Stimulated activated CD4-positive, alpha-beta T cell treated with anti-CD3 and anti-CD28 coated beads, Interleukin-4, amount 100 ng/mL, for 24 hours (primary cell): ENCODE results near the gene TTN.

Experiments
- DNase-seq: peaks from one replicate; pipeline ENCODE4 v3.0.0-alpha.2; 2020

TTN gene

DNA sequence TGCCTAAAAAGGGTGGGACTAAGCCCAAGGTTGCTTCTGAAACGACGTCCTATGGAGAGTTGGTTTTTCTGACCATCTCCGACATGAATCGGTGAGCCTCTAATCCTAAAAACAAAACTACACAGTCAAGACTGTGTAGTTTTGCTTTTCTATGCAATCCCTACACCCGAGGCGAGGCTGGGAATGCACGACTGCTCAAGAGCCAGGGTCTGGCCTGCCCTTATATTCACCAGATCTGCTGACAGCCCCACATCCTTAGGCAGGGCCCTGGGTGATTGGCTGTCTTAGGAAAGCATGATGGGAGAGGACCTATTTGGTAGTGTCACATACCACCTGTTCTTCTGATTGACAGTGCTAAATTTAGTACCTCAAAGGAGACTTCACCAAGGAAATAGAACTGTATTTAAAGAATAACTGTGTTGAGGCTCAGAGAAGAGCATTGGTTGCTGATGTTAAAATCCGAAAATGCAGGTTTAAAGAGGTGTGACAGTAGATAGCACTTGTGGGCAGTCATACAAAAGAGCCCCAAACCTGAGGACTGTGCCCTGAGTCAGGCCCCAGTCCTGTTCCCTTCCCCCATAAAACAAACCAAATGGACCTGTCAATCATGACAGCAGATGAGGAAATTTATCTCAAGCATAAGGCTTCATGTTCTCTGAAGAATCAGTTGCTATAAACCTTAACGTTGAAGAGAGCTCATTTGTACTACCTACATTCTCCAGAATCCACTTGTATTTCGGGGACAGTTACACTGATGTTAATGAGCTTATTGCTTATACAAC is at the start of gene TTN:
Gene TTN (minus strand): TSS at position 197 of the 782 bp plus-strand sequence. CDS start 2,781 bp downstream, outside the sequence.
- no peak for DNase-seq

- no peak for DNase-seq
Measured at GRCh38 chr2:178855151-178855550, 47.9 kb upstream of the TTN start.

GRCh38 chr2:178848335-178848734 is 41.1 kb upstream of the TTN start:
- no peak for DNase-seq

- DNase-seq, result no peak
Measured at GRCh38 chr2:178846458-178846802, 39.2 kb upstream of the TTN start.

- DNase-seq, result no peak
Measured at GRCh38 chr2:178845566-178846457, 38.6 kb upstream of the TTN start.

- DNase-seq, result no peak
Measured at GRCh38 chr2:178844701-178845100, 37.5 kb upstream of the TTN start.

DNA sequence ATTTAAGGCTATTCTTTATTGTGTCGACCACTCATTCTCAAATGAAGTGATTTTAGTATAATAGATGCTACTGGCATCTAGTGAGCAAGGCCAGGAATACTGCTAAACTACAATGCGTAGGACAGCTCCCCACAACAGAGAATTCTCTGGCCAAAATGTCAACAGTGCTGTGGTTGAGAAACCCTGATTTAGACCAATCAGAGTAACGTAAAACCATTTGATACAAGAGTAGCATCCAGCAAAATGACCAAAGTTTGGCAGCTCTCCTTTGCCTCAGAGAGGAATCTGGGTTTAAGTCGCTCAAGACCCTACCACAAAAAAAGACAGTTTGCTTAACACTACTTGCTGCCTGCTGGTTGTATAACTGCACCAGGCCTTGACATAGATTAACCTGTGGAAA is 37.0 kb upstream of the TTN start:
- DNase-seq, result no peak

DNA sequence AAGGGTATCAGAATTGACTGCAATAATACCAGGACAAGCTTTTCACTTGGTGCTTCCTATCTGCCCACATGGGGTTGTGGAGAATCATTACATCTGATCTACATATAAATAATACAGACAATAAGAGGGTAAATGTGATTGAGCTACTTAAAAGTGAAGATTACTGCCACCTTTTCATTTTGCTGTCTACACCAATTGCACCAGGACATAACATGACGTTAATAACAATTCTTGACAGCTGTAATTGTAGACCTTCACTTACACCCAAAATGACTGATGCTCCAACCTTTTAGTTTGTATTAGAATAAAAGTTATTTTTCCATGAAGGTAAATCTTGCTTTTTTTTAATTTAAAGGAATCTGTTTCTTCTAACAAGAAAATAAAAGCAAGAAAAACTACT is 36.5 kb upstream of the TTN start:
- DNase-seq, result no peak

GRCh38 chr2:178836807-178837206 is 29.6 kb upstream of the TTN start:
- DNase-seq, result no peak

DNA sequence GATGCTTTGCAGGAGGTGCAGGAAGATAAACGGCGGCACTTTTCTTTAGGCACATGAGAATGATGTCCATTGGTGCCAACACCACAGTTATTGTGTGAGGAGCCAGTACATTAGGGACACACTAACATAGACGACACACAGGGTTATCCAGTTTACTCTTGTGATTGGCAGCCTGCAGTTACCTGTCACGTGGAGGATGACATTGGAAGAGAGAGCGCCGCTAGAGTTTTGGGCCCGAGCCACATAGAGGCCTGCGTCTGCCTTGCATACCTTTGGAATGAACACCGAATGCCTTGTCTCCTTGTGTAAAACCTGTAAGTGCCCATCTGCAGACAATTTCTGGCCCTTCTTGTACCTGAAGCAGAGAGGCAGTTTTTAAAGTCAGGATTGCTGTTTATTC is 26.9 kb upstream of the TTN start:
- no peak for DNase-seq

- no peak for DNase-seq
Measured at GRCh38 chr2:178833382-178833781, 26.2 kb upstream of the TTN start.

- DNase-seq, result no peak
Measured at GRCh38 chr2:178830451-178830850, 23.2 kb upstream of the TTN start.

GRCh38 chr2:178829981-178830380 is 22.8 kb upstream of the TTN start:
- no peak for DNase-seq

- no peak for DNase-seq
Measured at GRCh38 chr2:178829299-178829960, 22.2 kb upstream of the TTN start.

GRCh38 chr2:178828486-178828881 is 21.3 kb upstream of the TTN start:
- DNase-seq, result no peak

DNA sequence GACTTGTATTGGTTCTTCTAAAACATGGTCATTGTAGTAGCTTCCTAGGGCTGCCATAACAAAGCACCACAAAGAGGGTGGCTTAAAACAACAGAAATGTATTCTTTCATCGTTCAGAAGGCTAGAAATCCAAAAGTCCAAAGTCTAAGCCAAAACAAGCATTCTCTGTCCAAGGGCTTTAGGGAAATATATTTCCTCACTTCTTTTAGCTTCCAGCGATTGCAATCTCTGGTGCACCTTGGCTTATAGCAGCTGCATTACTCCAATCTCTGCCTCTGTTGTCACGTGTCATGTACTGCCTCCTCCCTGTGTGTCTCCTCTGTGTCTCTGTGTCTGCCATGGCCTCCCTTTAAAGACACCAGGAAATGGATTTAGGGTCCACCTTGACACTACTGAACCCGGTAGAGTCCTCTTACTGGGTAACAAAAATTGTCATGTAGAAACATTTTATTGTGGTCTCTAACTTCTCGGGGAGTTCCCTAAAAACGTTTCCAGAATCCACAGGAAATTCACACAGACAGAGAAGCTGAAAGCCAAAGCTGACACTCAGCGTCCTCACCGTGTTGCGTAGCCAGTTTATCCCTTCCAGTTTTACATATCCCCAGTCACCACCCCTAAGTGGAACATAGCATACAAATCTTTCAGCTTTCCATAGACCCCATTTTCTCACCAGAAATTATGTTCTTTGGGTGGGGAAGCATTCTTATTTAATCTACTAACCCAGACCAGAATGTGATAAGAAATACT is 20.7 kb upstream of the TTN start:
- DNase-seq, result no peak

- no peak for DNase-seq
Measured at GRCh38 chr2:178827111-178827510, 19.9 kb upstream of the TTN start.

DNA sequence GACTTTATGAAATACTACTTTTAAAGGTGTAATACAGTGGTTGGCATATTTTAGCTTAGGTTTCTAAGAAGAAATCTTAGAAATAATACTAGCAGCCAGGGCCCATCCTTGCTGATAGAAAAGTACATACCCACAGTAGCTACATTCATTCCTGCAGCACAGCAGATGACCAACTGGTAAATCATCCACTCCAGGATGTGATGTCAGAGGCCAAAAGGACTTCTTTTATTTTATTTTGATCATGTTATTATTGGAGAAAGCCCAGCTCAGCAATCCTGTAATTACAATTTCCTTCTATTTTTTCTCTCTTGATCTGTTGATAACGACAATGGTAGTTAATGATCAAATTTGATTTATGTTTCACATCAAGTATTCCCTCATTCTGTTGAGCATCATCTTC is 18.0 kb upstream of the TTN start:
- DNase-seq, result no peak

GRCh38 chr2:178824181-178824580 is 17.0 kb upstream of the TTN start:
- DNase-seq, result no peak

GRCh38 chr2:178819992-178820391 is 12.8 kb upstream of the TTN start:
- DNase-seq, result no peak

DNA sequence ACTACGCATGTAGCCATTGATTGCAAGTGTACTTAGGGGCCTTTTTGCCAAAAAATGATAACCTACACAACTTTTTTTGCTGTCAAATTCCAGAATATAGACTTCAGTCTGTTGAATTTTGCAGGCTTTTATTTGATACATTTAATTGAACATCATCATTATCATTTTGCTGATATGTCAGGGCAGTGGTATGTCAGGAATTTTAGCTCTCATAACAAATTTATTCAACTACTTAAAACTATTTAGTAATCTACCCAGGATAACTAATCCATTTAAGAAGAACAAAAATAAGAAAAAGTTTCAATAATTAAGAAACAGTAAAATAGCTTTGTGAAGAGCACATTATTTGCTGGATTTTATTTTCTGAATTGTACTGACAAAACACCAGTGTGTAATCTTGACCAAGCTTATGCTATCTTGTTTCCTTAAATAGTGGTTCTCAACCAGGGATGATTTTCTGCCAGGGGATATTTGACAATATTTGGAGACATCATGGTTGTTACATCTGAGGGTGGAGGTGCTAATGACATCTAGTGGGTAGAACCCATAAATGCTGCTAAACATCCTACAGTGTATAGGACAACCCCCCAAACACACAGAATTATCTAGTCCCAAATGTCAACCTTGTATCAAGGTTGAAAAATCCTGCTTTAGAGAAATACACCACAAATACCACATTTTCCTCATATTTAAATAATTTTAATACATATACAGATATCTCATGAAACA is 12.1 kb upstream of the TTN start:
- DNase-seq, result no peak

- DNase-seq, result no peak
Measured at GRCh38 chr2:178811901-178812300, 4.7 kb upstream of the TTN start.
